Tibial artery (tissue), 4 donors: Measurements from ENCODE around the gene PFDN1.

ENCODE experiments used
- DNase-seq, 2 donors: peaks; one replicate each; pipeline ENCODE4 v3.0.0-alpha.2; 2019
- H3K27ac ChIP-seq, 2 donors: fragments of 200-600 bp; sonication (generic) in 1 of 2; 1 replicate in 1 of 2; 2 replicates in 1 of 2; pipeline ENCODE4 v1.5.1; 2018 to 2019; ENCODE audit warnings: mild to moderate bottlenecking in 1 of 2
- H3K27me3 ChIP-seq, 2 donors: fragments of 200-600 bp; sonication (generic) in 1 of 2; one replicate each; pipeline versions ENCODE4 v1.5.1 to v1.6.0; 2016 to 2019
- H3K36me3 ChIP-seq, 3 donors: fragments of 200-600 bp; sonication (generic) in 2 of 3; one replicate each; pipeline ENCODE4 v1.5.1; 2016 to 2019; ENCODE audit warnings: mild to moderate bottlenecking in 2 of 3
- H3K4me1 ChIP-seq, 4 donors: fragments of 200-600 bp; sonication (generic) in 2 of 4; 1 replicate in 3 of 4; 2 replicates in 1 of 4; pipeline ENCODE4 v1.5.1; 2016 to 2019
- H3K4me3 ChIP-seq, 2 donors: fragments of 200-600 bp; sonication (generic) in 1 of 2; 1 replicate in 1 of 2; 2 replicates in 1 of 2; pipeline ENCODE4 v1.5.1; 2018 to 2019; ENCODE audit warnings: mild to moderate bottlenecking in 2 of 2
- H3K9me3 ChIP-seq, 3 donors: fragments of 200-600 bp; sonication (generic) in 1 of 3; one replicate each; pipeline ENCODE4 v1.5.1; 2016 to 2019
- intact Hi-C: fragments of 100-400 bp; cut with DNase I; formaldehyde crosslinking; loops from one replicate; pipeline ENCODE4 v1.15.0; 2023; ENCODE audit warnings: low total_unique reads
- TF ChIP-seq, protein P1 (sequence below), 2 experiments: fragments of 200-600 bp in 1 of 2; fragments of 450-650 bp in 1 of 2; IDR thresholded peaks; one replicate each; pipeline ENCODE4 v1.5.1; 2017 to 2019; ENCODE audit warnings: antibody characterized with exemption in 2 of 2, mild to moderate bottlenecking in 1 of 2, moderate library complexity in 1 of 2

Gene PFDN1

GRCh38 chr5:140224658-140225057 is 78.2 kb downstream of the PFDN1 start:
- TF ChIP-seq, protein P1, sequence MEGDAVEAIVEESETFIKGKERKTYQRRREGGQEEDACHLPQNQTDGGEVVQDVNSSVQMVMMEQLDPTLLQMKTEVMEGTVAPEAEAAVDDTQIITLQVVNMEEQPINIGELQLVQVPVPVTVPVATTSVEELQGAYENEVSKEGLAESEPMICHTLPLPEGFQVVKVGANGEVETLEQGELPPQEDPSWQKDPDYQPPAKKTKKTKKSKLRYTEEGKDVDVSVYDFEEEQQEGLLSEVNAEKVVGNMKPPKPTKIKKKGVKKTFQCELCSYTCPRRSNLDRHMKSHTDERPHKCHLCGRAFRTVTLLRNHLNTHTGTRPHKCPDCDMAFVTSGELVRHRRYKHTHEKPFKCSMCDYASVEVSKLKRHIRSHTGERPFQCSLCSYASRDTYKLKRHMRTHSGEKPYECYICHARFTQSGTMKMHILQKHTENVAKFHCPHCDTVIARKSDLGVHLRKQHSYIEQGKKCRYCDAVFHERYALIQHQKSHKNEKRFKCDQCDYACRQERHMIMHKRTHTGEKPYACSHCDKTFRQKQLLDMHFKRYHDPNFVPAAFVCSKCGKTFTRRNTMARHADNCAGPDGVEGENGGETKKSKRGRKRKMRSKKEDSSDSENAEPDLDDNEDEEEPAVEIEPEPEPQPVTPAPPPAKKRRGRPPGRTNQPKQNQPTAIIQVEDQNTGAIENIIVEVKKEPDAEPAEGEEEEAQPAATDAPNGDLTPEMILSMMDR (IDR thresholded peaks at IDR 0.05): no peak
- no peak overlapping the region for H3K4me3 ChIP-seq
- H3K27me3 ChIP-seq: no peaks in the 10 kb centered on the region
- DNase-seq: no peak
- no peak overlapping the region for H3K27ac ChIP-seq
- no peaks in the 10 kb centered on the region for H3K36me3 ChIP-seq
- peaks cover 0 to 24% (median 17%) of the 10 kb centered on the region in 4 donors for H3K4me1 ChIP-seq
- intact Hi-C loops: no loop called here
- H3K9me3 ChIP-seq: no peaks in the 10 kb centered on the region

- intact Hi-C loops: no loop called here
Measured at GRCh38 chr5:140223567-140223966, 79.3 kb downstream of the PFDN1 start.

DNA sequence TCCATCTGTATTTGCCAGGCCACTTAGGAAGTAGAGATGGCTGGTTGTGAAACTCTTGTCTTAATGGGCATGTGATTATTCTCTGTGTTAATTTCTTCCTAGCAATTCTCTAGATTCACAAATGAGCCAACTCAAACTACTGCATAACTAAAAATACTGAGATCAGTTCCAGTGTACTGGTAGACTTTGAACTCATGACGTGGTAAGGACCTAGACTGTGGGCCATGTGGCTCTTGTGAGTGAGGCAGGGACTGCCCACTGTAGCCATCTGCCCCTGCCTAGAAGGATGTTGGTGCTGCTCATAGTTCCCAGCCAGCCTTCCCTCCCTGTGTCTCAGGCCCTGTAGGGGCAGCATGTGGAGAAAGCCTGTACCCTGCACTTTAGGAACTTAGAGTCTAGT is 80.5 kb downstream of the PFDN1 start:
- H3K36me3 ChIP-seq: no peaks in the 10 kb centered on the region
- H3K27ac ChIP-seq: peak overlapping the region in 1 of 2 donors; percentile 24
- DNase-seq: no peak
- peaks cover 0 to 28% (median 20%) of the 10 kb centered on the region in 4 donors for H3K4me1 ChIP-seq
- TF ChIP-seq, protein P1 (IDR thresholded peaks at IDR 0.05): no peak
- H3K9me3 ChIP-seq: no peaks in the 10 kb centered on the region
- no peak overlapping the region for H3K4me3 ChIP-seq
- intact Hi-C loops: no loop called here
- H3K27me3 ChIP-seq: no peaks in the 10 kb centered on the region

More at GRCh38 chr5:140223567-140223966, 79.3 kb downstream of the PFDN1 start:
- TF ChIP-seq, protein P1 (IDR thresholded peaks at IDR 0.05): no peak
- no peak overlapping the region for H3K4me3 ChIP-seq
- DNase-seq: no peak
- H3K9me3 ChIP-seq: no peaks in the 10 kb centered on the region
- no peaks in the 10 kb centered on the region for H3K36me3 ChIP-seq
- H3K27ac ChIP-seq: no peak overlapping the region
- H3K4me1 ChIP-seq: peaks cover 0 to 28% (median 20%) of the 10 kb centered on the region in 4 donors
- H3K27me3 ChIP-seq: no peaks in the 10 kb centered on the region

GRCh38 chr5:140221697-140222223 is 81.1 kb downstream of the PFDN1 start:
- peaks cover 0 to 28% (median 20%) of the 10 kb centered on the region in 4 donors for H3K4me1 ChIP-seq
- H3K27me3 ChIP-seq: no peaks in the 10 kb centered on the region
- H3K9me3 ChIP-seq: no peaks in the 10 kb centered on the region
- intact Hi-C loops: no loop called here
- TF ChIP-seq, protein P1 (IDR thresholded peaks at IDR 0.05): no peak
- DNase-seq: no peak
- H3K27ac ChIP-seq: peak overlapping the region; percentile 24 to 50
- no peak overlapping the region for H3K4me3 ChIP-seq
- no peaks in the 10 kb centered on the region for H3K36me3 ChIP-seq

GRCh38 chr5:140220698-140221064 is 82.2 kb downstream of the PFDN1 start:
- Histone ChIP-seq H3K36me3 (no peaks in the 10 kb centered on the region), H3K27me3 (no peaks in the 10 kb centered on the region), H3K9me3 (no peaks in the 10 kb centered on the region), H3K27ac (no peak overlapping the region), H3K4me1 (peaks cover 0 to 28% (median 20%) of the 10 kb centered on the region in 4 donors), H3K4me3 (no peak overlapping the region)
- TF ChIP-seq, protein P1 (IDR thresholded peaks at IDR 0.05): no peak
- intact Hi-C loops: no loop called here
- DNase-seq: no peak
